ENCODE data around the gene FAM234A. TPM values are rescaled to one million over a fixed set of nuclear protein-coding genes. Genes with fewer than 3 reads are reported as not detected.

Gene FAM234A
- total RNA-seq, 1 donor from 2014 or later, result 37.1 TPM

GRCh38 chr16:303760-304505 lies 69.3 kb downstream of the FAM234A start:
- no peak for DNase-seq

GRCh38 chr16:305916-306626 lies 71.5 kb downstream of the FAM234A start:
- DNase-seq, result no peak

- no peak for DNase-seq
These were observed 72.3 kb downstream of the FAM234A start for GRCh38 chr16:306911-307370.

GRCh38 chr16:307691-308312 lies 73.2 kb downstream of the FAM234A start:
- no peak for DNase-seq

- no peak for DNase-seq
These were observed 74.9 kb downstream of the FAM234A start for GRCh38 chr16:309476-309875.

GRCh38 chr16:311725-312124 lies 77.1 kb downstream of the FAM234A start:
- DNase-seq, result no peak

GRCh38 chr16:314351-314750 lies 79.7 kb downstream of the FAM234A start:
- no peak for DNase-seq

- no peak for DNase-seq
These were observed 80.2 kb downstream of the FAM234A start for GRCh38 chr16:314795-315299.

Other genes with a start within 250 kb of the FAM234A start
- 3.7 TPM for gene POLR3K, start 181.2 kb upstream of the FAM234A start, total RNA-seq
- gene SNRNP25, start 181.0 kb upstream of the FAM234A start, total RNA-seq, result 13.0 TPM
- 29.1 TPM for gene RHBDF1, start 162.2 kb upstream of the FAM234A start, total RNA-seq
- gene MPG, start 156.6 kb upstream of the FAM234A start, total RNA-seq, result 40.4 TPM
- gene NPRL3, start 96.1 kb upstream of the FAM234A start, total RNA-seq, result 12.5 TPM
- 8.4 TPM for gene HBZ, start 82.2 kb upstream of the FAM234A start, total RNA-seq
- gene HBM, start 68.8 kb upstream of the FAM234A start, total RNA-seq, result 89.5 TPM
- gene HBA2, start 61.9 kb upstream of the FAM234A start, total RNA-seq, result 7,549 TPM
- 3,010 TPM for gene HBA1, start 58.1 kb upstream of the FAM234A start, total RNA-seq
- 2.2 TPM for gene HBQ1, start 54.4 kb upstream of the FAM234A start, total RNA-seq
- gene LUC7L, start 5.4 kb upstream of the FAM234A start, total RNA-seq, result 71.7 TPM
- 2.4 TPM for gene RGS11, start 41.1 kb downstream of the FAM234A start, total RNA-seq
- gene ARHGDIG, start 45.8 kb downstream of the FAM234A start, total RNA-seq, result 0.99 TPM
- 1.1 TPM for gene PDIA2, start 48.3 kb downstream of the FAM234A start, total RNA-seq
- 13.3 TPM for gene AXIN1, start 117.9 kb downstream of the FAM234A start, total RNA-seq
- 20.9 TPM for gene MRPL28, start 135.7 kb downstream of the FAM234A start, total RNA-seq
- 10.6 TPM for gene PGAP6, start 147.2 kb downstream of the FAM234A start, total RNA-seq
- 26.4 TPM for gene NME4, start 162.4 kb downstream of the FAM234A start, total RNA-seq
- 7.2 TPM for gene DECR2, start 167.1 kb downstream of the FAM234A start, total RNA-seq
- 17.2 TPM for gene RAB11FIP3, start 190.8 kb downstream of the FAM234A start, total RNA-seq

Measured in skin of body (tissue), 2 donors.